ENCODE results near the gene MAST3.
"Not testable (repeated sequence)": the region's sequence is repeated elsewhere in the genome, so short reads cannot be mapped to it uniquely, and the experiment has no call there.

MAST3 gene

DNA sequence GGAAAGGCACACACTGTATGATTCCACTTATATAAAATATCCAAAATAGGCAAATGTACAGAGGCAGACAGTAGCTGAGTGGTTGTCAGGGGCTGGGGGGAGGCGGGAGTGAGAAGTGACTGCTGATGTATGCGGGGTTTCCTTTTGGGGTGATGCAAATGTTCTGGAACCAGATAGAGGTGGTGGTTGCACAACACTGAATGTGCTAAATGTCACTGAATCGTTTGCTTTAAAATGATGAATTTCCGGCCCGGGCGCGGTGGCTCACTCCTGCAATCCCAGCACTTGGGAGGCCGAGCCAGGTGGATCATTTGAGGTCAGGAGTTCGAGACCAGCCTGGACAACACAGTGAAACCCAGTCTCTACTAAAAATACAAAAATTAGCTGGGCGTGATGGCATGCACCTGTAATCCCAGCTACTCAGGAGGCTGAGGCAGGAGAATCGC, 8.5 kb upstream of the MAST3 start:
- DNase-seq = peak; percentile 75

GRCh38 chr19:18089726-18090125, 7.9 kb upstream of the MAST3 start:
- DNase-seq = no peak

DNA sequence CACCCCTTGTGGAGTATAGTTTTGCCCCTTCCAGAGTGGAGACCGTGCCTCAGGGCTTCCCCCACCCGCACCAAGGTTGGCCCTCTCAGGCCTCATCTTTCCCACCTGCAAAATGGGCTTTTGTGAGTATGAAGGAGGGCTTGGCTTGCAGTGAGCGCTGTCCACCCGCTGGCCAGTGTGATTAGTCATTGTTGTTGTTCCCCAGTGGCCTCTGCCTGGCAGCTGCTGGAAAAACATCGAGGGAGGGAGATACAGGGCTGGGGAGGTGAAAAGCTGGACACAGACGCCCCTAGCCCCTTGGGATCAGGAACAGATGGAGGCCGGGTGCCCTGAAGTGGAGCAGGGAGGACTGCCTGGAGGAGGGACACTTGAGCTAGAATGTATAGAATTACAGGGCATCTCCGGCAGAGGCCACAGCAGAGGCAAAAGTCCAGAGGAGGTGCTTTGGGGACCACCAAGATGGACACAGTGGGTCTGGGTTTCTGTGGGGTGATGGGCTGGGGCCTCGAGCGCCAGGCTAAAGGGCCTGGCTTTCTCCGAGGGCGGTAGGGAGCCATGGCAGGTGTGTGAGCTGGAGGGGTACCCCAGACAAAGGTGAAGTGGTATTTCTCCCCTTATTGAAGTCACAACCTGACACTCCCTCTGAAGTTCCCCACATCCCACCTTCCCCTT, 6.9 kb upstream of the MAST3 start:
- no peak for DNase-seq

GRCh38 chr19:18091217-18091608, 6.4 kb upstream of the MAST3 start:
- DNase-seq = peak; percentile 87

GRCh38 chr19:18093439-18094161, 4.0 kb upstream of the MAST3 start:
- DNase-seq = no peak

DNA sequence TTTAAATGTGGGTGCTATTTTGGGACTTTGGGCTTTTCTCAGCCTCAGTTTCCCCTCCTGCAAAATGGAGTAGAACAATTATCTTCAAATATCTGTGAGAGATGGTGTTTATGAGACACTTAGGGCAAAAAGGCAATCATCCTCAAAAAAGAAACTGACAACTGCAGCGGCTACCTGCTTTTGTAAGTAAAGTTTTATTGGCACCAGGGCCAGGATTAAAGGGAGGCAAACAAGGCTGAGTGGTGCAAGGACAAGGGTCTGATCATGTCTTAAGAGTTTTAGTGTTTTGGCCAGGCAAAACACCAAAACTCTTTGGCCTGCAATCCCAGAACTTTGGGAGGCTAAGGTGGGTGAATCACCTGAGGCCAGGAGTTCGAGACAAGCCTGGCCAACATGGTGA, 1.3 kb upstream of the MAST3 start:
- no peak for DNase-seq

GRCh38 chr19:18097993-18098890, 664 bp downstream of the MAST3 start:
- no peak for DNase-seq

- no peak for DNase-seq
Observed at GRCh38 chr19:18098891-18099622, 1.5 kb downstream of the MAST3 start.

DNA sequence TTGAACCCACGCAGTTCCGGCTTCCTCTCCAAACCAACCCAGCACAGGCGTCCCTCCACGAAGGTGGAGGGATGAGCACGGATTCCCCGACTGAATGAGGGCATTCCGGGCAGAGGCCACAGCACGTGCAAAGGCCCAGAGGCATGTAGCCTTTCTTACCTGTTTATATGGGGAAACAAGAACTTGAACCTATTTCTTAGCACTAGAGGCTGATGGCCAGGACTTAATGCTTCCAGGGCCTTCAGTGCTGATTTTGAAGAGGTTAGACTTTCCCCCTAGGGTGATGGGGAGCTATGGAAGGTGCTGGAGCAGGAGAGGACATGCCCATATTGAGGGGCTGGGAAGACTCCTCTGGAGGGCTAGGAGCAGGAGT, 2.0 kb downstream of the MAST3 start:
- DNase-seq = no peak

- no peak for DNase-seq
Observed at GRCh38 chr19:18100710-18101109, 3.1 kb downstream of the MAST3 start.

- DNase-seq = no peak
Observed at GRCh38 chr19:18101268-18101667, 3.7 kb downstream of the MAST3 start.

DNA sequence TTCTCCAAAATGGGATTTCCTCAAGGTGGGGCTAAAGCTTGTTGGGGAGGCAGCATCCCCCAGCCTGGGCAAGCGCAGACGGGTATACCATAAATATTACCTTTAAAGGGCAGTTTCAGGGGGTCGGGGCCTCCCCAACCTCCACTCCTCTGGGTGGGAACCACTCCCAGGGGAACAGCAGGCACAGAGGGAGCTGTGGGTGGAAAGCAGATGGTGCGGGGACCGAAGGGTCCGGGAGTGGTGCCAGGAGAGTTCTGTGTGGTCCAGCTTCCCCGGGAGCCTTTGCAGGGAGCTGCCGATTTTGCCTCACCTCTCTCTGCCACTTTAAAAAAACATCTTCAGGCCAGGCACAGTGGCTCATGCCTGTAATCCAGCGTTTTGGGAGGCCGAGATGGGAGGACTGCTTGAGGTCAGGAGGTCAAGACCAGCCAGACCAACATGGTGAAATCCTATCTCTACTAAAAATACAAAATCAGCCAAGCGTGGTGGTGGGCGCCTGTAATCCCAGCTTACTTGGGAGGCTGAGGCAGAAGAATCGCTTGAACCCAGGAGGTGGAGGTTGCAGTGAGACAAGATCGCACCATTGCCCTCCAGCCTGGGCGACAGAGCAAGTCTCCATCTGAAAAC, 5.5 kb downstream of the MAST3 start:
- no peak for DNase-seq

DNA sequence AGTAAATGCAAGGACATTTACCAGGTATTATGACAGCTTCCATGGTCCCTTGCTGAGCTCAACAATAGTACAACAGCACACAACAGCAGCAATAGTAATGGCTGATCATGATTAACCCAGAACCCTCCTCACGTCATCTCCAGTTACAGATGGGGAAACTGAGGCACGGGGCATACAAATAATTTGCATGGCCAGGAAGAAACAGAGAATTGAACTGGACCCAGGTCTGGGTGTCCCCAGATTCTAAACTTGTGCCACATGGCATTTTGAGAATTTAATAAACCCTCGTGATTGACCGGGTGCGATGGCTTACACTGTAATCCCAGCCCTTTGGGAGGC, 7.2 kb downstream of the MAST3 start:
- DNase-seq = no peak

DNA sequence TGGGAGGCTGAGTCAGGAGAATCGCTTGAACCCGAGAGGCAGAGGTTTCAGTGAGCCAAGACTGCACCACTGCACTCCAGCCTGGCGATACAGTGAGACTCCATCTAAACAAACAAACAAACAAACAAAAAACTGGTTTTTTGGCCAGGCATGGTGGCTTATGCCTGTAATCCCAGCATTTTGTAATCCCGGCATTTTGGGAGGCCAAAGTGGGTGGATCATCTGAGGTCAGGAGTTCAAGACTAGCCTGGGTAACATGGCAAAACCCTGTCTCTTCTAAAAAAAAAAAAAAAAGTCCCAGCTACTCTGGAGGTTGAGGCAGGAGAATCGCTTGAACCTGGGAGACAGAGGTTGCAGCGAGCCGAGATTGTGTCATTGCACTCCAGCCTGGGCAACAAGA, 7.7 kb downstream of the MAST3 start:
- DNase-seq = not testable (repeated sequence)

- no peak for DNase-seq
Observed at GRCh38 chr19:18107235-18107634, 9.7 kb downstream of the MAST3 start.

- DNase-seq = no peak
Observed at GRCh38 chr19:18108897-18109296, 11.3 kb downstream of the MAST3 start.

- DNase-seq = no peak
Observed at GRCh38 chr19:18109341-18109732, 11.8 kb downstream of the MAST3 start.

DNA sequence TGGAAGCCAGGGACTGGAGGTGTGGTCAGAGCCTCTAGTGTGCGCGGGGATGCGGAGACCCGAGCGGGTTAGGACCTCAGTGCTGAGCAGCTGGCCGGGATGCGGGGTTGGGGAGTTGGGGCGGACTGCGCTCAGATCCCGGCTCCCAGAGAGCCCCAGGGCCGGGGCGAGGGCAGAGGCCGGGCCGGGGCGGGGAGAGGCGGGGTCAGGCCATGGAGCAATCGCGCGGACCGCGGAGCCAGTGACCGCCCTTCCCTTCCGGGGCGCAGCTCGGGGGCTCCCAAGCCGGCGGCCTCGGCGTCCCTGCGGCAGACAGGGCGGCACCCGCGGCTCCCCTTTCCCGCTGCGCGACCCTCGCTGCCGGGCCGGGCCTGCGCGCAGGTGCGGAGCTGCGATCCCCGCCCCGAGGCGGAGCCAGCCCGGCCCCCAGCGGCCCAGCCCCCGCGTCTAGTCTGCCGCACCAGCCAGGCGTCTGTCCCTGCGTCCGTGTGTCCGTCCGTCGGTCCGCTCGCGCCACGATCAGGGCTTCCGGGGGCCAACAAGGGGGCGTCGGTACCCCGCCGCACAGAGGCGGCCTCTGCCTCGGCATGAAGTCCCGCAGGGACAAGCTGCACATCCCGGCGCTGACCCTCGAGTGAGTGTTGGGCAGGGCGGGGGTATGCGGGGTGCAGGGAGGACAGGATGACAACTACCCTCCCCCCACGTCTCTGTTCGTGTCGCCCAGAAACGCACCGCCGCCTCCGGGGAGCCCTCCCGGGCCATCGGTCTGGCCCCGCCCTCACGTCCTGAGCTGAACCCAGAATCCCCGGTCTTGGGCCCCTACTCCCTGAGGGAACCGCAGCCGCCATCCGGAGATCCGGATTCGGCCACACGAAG, 12.4 kb downstream of the MAST3 start:
- no peak for DNase-seq

GRCh38 chr19:18110609-18111232, 13.1 kb downstream of the MAST3 start:
- DNase-seq = no peak

DNA sequence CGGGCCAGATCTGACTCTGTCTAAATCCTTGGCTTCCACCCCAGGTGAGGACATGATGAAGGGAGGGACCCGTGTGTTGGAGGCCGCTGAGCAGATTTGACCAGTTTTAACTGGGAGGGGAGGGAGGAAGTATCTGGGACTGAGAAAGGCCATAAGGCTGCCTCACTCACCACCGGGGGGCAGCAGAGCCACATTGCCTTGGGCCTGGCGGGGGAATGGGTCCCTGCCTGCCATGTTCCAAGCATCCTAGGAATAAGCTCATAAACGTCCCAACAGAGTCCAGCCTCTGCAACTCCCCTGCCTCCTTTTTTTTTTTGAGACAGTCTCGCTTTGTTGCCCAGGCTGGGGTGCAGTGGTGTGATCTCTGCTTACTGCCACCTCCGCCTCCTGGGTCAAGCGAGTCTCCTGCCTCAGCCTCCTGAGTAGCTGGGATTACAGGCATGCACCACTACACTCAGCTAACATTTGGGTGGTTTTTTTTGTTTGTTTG, 15.5 kb downstream of the MAST3 start:
- DNase-seq = peak; percentile 88

DNA sequence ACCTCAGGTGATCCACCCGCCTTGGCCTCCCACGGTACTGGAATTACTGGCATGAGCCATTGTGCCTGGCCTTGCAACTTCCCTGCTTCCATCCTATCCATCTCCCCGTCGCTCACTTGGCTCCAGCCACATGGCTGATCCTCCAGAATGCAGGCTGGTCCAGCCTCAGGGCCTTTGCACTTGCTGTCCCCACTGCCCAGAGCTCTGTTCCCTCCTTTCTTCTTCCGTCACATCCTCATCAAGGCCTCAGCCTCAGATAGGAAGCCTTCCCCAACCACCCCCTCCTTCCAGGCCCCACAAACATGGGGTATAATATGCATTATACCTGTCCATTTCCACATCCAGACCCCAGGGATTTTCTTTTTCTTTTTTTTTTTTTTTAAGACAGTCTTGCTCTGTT, 16.2 kb downstream of the MAST3 start:
- no peak for DNase-seq

Data from activated CD4-positive, alpha-beta T cell treated with anti-CD3 and anti-CD28 coated beads, Interleukin-2, Interleukin-6, amounts not matched to agents 100 ng/mL and 50 ng/mL, durations not matched to agents 16 hours and 8 hours (primary cell).